Measurements from ENCODE around the gene NUP205.

GRCh38 chr7:135683609-135684008, 125.9 kb downstream of the NUP205 start:
- no peak for TF ChIP-seq POLR2AphosphoS5 (IDR thresholded peaks at IDR 0.05; ENCODE audit: low read depth, low read length)
- TF ChIP-seq POLR2A (IDR thresholded peaks at IDR 0.05; ENCODE audit: low read depth, low read length), result no peak
- no peak for TF ChIP-seq TAF1 (IDR thresholded peaks at IDR 0.05; ENCODE audit: borderline replicate concordance, low read depth, low read length)

Data from GM12892 (cell line).